ENCODE results near the gene RPL38.

Gene RPL38

GRCh38 chr17:74170924-74171323, 32.6 kb upstream of the RPL38 start:
- TF ChIP-seq CTCF (IDR thresholded peaks at IDR 0.05; ENCODE audit: borderline replicate concordance, control extremely low read depth, extremely low read depth, insufficient read depth, missing control alignments) = no peak
- DNase-seq (ENCODE audit: low spot score) = no peak
- in situ Hi-C loops (cut with MboI; ENCODE audit: low sequenced_read_pairs, unreplicated experiment) = no loop called here

GRCh38 chr17:74172700-74173099, 30.8 kb upstream of the RPL38 start:
- no peak for DNase-seq (ENCODE audit: low spot score)
- no peak for TF ChIP-seq CTCF (IDR thresholded peaks at IDR 0.05; ENCODE audit: borderline replicate concordance, control extremely low read depth, extremely low read depth, insufficient read depth, missing control alignments)
- in situ Hi-C loops (cut with MboI; ENCODE audit: low sequenced_read_pairs, unreplicated experiment) = no loop called here

- DNase-seq (ENCODE audit: low spot score) = peak; percentile 74
- peak; percentile 80 for TF ChIP-seq CTCF (IDR thresholded peaks at IDR 0.05; ENCODE audit: borderline replicate concordance, control extremely low read depth, extremely low read depth, insufficient read depth, missing control alignments)
- in situ Hi-C loops (cut with MboI; ENCODE audit: low sequenced_read_pairs, unreplicated experiment) = no loop called here
Observed at GRCh38 chr17:74176546-74177001, 26.9 kb upstream of the RPL38 start.

- in situ Hi-C loops (cut with MboI; ENCODE audit: low sequenced_read_pairs, unreplicated experiment) = no loop called here
- no peak for DNase-seq (ENCODE audit: low spot score)
- TF ChIP-seq CTCF (IDR thresholded peaks at IDR 0.05; ENCODE audit: borderline replicate concordance, control extremely low read depth, extremely low read depth, insufficient read depth, missing control alignments) = no peak
Observed at GRCh38 chr17:74177018-74177450, 26.4 kb upstream of the RPL38 start.

- in situ Hi-C loops (cut with MboI; ENCODE audit: low sequenced_read_pairs, unreplicated experiment) = no loop called here
- no peak for TF ChIP-seq CTCF (IDR thresholded peaks at IDR 0.05; ENCODE audit: borderline replicate concordance, control extremely low read depth, extremely low read depth, insufficient read depth, missing control alignments)
- no peak for DNase-seq (ENCODE audit: low spot score)
Observed at GRCh38 chr17:74179576-74179975, 23.9 kb upstream of the RPL38 start.

- in situ Hi-C loops (cut with MboI; ENCODE audit: low sequenced_read_pairs, unreplicated experiment) = no loop called here
- TF ChIP-seq CTCF (IDR thresholded peaks at IDR 0.05; ENCODE audit: borderline replicate concordance, control extremely low read depth, extremely low read depth, insufficient read depth, missing control alignments) = no peak
- no peak for DNase-seq (ENCODE audit: low spot score)
Observed at GRCh38 chr17:74180336-74180735, 23.1 kb upstream of the RPL38 start.

GRCh38 chr17:74181341-74181740, 22.1 kb upstream of the RPL38 start:
- DNase-seq (ENCODE audit: low spot score) = peak; percentile 4
- in situ Hi-C loops (cut with MboI; ENCODE audit: low sequenced_read_pairs, unreplicated experiment) = no loop called here
- TF ChIP-seq CTCF (IDR thresholded peaks at IDR 0.05; ENCODE audit: borderline replicate concordance, control extremely low read depth, extremely low read depth, insufficient read depth, missing control alignments) = no peak

Measured in GM13976 (cell line).